ENCODE data around the gene CSGALNACT2. TPM values are rescaled to one million over a fixed set of nuclear protein-coding genes. Genes with fewer than 3 reads are reported as not detected.

CSGALNACT2 gene
- total RNA-seq, 2 experiments from 2014 or later: 15.3 to 15.5 TPM

DNA sequence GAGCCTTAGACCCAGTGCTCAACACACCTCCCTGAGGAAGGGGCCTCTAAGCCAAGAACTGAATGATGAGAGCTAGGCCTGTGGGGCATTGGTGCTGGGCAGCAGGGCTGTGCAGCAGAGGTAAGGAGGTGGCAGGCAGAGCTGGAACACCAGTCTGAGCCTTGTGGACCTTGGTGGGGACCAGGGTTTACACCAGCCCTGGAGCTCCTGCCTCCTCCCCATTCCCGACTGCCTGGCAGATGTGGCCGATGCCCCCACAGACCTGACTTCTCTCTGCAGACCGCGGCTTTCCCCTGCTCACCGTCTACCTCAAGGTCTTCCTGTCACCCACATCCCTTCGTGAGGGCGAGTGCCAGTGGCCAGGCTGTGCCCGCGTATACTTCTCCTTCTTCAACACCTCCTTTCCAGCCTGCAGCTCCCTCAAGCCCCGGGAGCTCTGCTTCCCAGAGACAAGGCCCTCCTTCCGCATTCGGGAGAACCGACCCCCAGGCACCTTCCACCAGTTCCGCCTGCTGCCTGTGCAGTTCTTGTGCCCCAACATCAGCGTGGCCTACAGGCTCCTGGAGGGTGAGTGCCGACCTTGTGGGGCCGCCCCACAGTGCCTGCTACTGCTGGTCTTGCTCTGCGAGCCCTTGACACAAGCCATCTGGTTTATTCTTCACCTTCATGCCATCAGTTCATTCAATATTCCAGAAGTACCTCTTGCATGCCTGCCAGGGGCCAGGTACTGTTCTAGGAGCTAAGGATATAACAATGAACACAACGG is 36.0 kb upstream of the CSGALNACT2 start:
- no peak overlapping the region for H3K4me3 Mint-ChIP-seq
- no peak for TF ChIP-seq CTCF (IDR thresholded peaks at IDR 0.05)
- H3K27me3 Mint-ChIP-seq: peaks cover 15% of the 10 kb centered on the region
- H3K36me3 Mint-ChIP-seq (ENCODE audit: low read depth): no peaks in the 10 kb centered on the region
- ChIA-PET CTCF (no interaction called here), POLR2A (interaction anchor here (0.7 kb wide), 1 partner anchor 190 kb away, joined by 3 read pairs; no protein-coding TSS in a partner anchor)
- DNase-seq (no peak), ATAC-seq (no peak)
- no peaks in the 10 kb centered on the region for H3K9me3 Mint-ChIP-seq
- no peak overlapping the region for H3K27ac Mint-ChIP-seq
- peaks cover 4% of the 10 kb centered on the region for H3K4me1 Mint-ChIP-seq (ENCODE audit: low read depth)
- intact Hi-C loops (cut with micrococcal nuclease): loop anchor here (10.0 kb wide), 1 partner anchor 347 kb away; no protein-coding TSS in a partner anchor

- intact Hi-C loops (cut with micrococcal nuclease): loop anchor here (5.0 to 10.0 kb wide), 2 partner anchors 238 to 351 kb away; no protein-coding TSS in a partner anchor
- ChIA-PET POLR2A (no interaction called here), CTCF (interaction anchor here (0.6 to 1.3 kb wide), 10 partner anchors 11 to 352 kb away, joined by 3 to 5 read pairs (median 3); partner anchors contain the start of genes BMS1 and CSGALNACT2)
- Mint-ChIP-seq H3K4me1 (ENCODE audit: low read depth) (peaks cover 4% of the 10 kb centered on the region), H3K9me3 (no peaks in the 10 kb centered on the region), H3K27ac (no peak overlapping the region), H3K36me3 (ENCODE audit: low read depth) (no peaks in the 10 kb centered on the region), H3K27me3 (peaks cover 15% of the 10 kb centered on the region), H3K4me3 (peak overlapping the region; percentile 59)
- DNase-seq (peak; percentile 85), ATAC-seq (peak; percentile 97)
- TF ChIP-seq CTCF (IDR thresholded peaks at IDR 0.05): peak; percentile 100
Measured at GRCh38 chr10:43105102-43105955, 32.9 kb upstream of the CSGALNACT2 start.

DNA sequence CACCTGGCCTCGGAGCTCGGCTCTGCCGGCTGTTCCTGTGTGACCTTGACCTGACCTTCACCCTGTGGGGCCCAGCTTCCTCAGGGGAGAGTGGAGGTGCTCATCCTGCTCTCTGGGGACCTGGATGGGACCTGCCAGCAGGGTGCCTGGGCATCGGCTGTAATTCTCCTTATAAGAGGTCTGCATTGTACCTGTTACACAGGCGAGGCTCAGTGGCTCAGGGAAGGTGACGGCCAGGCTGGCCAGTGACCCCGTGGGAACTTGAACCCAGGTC is 32.4 kb upstream of the CSGALNACT2 start:
- intact Hi-C loops (cut with micrococcal nuclease): loop anchor here (5.0 to 10.0 kb wide), 2 partner anchors 239 to 351 kb away; no protein-coding TSS in a partner anchor
- H3K27me3 Mint-ChIP-seq: peaks cover 15% of the 10 kb centered on the region
- no peak overlapping the region for H3K4me3 Mint-ChIP-seq
- no peak for TF ChIP-seq CTCF (IDR thresholded peaks at IDR 0.05)
- DNase-seq (no peak), ATAC-seq (no peak)
- no peaks in the 10 kb centered on the region for H3K36me3 Mint-ChIP-seq (ENCODE audit: low read depth)
- no peaks in the 10 kb centered on the region for H3K9me3 Mint-ChIP-seq
- no peak overlapping the region for H3K27ac Mint-ChIP-seq
- ChIA-PET POLR2A (no interaction called here), CTCF (interaction anchor here (0.6 to 1.3 kb wide), 5 partner anchors 12 to 353 kb away, joined by 3 to 5 read pairs (median 3); partner anchors contain the start of gene CSGALNACT2)
- H3K4me1 Mint-ChIP-seq (ENCODE audit: low read depth): peaks cover 4% of the 10 kb centered on the region

- no peak for DNase-seq
- H3K27ac Mint-ChIP-seq: no peak overlapping the region
- ChIA-PET CTCF (interaction anchor here (0.6 to 1.3 kb wide), 3 partner anchors 12 to 241 kb away, joined by 3 to 5 read pairs (median 3); no protein-coding TSS in a partner anchor), POLR2A (no interaction called here)
- H3K36me3 Mint-ChIP-seq (ENCODE audit: low read depth): no peaks in the 10 kb centered on the region
- peaks cover 4% of the 10 kb centered on the region for H3K4me1 Mint-ChIP-seq (ENCODE audit: low read depth)
- no peak overlapping the region for H3K4me3 Mint-ChIP-seq
- TF ChIP-seq CTCF (IDR thresholded peaks at IDR 0.05): no peak
- intact Hi-C loops (cut with micrococcal nuclease): loop anchor here (5.0 to 10.0 kb wide), 2 partner anchors 239 to 352 kb away; no protein-coding TSS in a partner anchor
- H3K9me3 Mint-ChIP-seq: no peaks in the 10 kb centered on the region
- ATAC-seq: no peak
- H3K27me3 Mint-ChIP-seq: peaks cover 15% of the 10 kb centered on the region
Measured at GRCh38 chr10:43106256-43107091, 31.8 kb upstream of the CSGALNACT2 start.

All from activated CD8-positive, alpha-beta T cell treated with anti-CD3 and anti-CD28 coated beads for 36 hours (primary cell).